Adrenal gland (tissue), 5 donors: Measurements from ENCODE around the gene CAMK1D.

Source experiments
- POLR2A ChIP-seq, 2 donors: fragments of 450-650 bp; IDR thresholded peaks; one replicate each; pipeline ENCODE4 v1.6.1; 2017; ENCODE audit warnings: antibody characterized with exemption in 2 of 2, mild to moderate bottlenecking in 2 of 2, moderate library complexity in 1 of 2
- TF ChIP-seq, protein P1 (sequence below), 6 experiments: fragments of 450-650 bp in 4 of 6; fragments of 200-600 bp in 2 of 6; sonication (generic) in 1 of 6; IDR thresholded peaks; 1 replicate in 5 of 6; 2 replicates in 1 of 6; pipeline versions ENCODE4 v1.5.1 to v1.8.0; 2016 to 2021; ENCODE audit warnings: antibody characterized with exemption in 6 of 6, mild to moderate bottlenecking in 2 of 6, moderate library complexity in 1 of 6
- donor health status: DM: no; HTN: no; CAD: no.

DNA sequence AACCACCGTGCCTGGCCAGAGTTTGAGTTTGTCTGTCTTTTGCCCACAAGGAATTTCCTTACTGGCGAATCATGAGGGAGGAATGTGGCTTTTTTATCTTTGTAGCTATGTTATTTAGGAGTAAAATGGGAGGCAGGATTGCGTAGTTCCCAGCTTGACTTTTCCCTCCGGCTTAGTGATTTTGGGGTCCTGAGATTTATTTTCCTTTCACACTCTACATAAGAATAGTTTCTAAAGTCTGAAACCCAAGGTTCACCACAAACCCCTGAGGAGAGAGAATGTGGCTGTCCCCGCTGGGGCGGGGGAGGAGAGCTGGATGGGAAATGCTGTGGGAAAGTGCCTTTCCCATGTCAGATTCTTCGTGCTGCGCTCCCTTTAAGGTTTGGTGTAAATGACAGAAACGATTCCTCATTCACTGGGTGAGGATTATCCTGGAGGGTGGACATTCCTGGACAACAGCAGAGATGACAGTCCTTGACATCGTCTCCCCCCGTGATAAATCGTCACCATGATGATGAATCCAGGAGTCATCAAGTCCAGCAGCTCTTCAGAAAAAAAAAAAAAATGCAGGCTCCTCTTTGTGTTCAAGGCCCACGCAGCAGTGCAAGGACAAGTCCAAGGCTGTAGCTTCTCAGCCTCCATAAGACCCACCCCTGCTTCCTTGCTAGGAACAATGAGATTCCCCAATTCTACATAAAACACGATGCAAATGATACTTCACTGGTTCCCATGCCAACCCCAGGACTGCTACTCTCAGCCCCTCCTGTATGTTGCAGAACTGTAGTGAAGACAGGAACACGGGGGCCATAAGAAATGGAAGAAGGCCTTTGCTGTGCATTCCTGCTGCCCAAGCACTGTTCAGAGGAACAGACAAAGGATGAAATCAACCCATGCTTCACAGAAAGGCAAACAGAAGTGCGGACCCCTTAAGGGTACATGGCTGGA lies 419.1 kb downstream of the CAMK1D start:
- TF ChIP-seq, protein P1, sequence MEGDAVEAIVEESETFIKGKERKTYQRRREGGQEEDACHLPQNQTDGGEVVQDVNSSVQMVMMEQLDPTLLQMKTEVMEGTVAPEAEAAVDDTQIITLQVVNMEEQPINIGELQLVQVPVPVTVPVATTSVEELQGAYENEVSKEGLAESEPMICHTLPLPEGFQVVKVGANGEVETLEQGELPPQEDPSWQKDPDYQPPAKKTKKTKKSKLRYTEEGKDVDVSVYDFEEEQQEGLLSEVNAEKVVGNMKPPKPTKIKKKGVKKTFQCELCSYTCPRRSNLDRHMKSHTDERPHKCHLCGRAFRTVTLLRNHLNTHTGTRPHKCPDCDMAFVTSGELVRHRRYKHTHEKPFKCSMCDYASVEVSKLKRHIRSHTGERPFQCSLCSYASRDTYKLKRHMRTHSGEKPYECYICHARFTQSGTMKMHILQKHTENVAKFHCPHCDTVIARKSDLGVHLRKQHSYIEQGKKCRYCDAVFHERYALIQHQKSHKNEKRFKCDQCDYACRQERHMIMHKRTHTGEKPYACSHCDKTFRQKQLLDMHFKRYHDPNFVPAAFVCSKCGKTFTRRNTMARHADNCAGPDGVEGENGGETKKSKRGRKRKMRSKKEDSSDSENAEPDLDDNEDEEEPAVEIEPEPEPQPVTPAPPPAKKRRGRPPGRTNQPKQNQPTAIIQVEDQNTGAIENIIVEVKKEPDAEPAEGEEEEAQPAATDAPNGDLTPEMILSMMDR (IDR thresholded peaks at IDR 0.05): no peak
- TF ChIP-seq POLR2A (IDR thresholded peaks at IDR 0.05): no peak
